CD8-positive, alpha-beta memory T cell (primary cell): ENCODE measurements around the gene PDLIM4. TPM values are rescaled to one million over a fixed set of nuclear protein-coding genes. Genes with fewer than 3 reads are reported as not detected.
A peak's percentile ranks its signal among the peaks of the same experiment; 100 is the strongest.

ENCODE experiments used
- CTCF ChIA-PET: fragments of 350-600 bp; sonication (Branson Sonifier 250); formaldehyde crosslinking; loops from one replicate; lab custom pipeline; 2021; ENCODE audit warnings: antibody characterized with exemption; lab: Charles Lee
- POLR2A ChIA-PET: fragments of 350-600 bp; sonication (Branson Sonifier 250); formaldehyde crosslinking; loops from one replicate; lab custom pipeline; 2021; ENCODE audit warnings: antibody characterized with exemption; lab: Charles Lee
- DNase-seq, 5 donors: peaks; one replicate each; pipeline versions ENCODE4 v3.0.0 to v3.0.0-alpha.2; 2020 to 2022; ENCODE audit warnings: mixed read lengths in 1 of 5
- H3K27ac ChIP-seq: one replicate; pipeline ENCODE4 v1.7.0; 2013; ENCODE audit warnings: low read depth, mild to moderate bottlenecking, low read length, moderate library complexity
- H3K27me3 ChIP-seq: 2 replicates; pipeline ENCODE4 v1.7.0; 2013; ENCODE audit warnings: low read length, mild to moderate bottlenecking; ENCODE audit not compliant: insufficient read depth, poor library complexity, severe bottlenecking
- H3K36me3 ChIP-seq: 2 replicates; pipeline ENCODE4 v1.7.0; 2013; ENCODE audit warnings: mild to moderate bottlenecking, low read length, moderate library complexity; ENCODE audit not compliant: insufficient read depth
- H3K4me1 ChIP-seq: 2 replicates; pipeline ENCODE4 v1.7.0; 2013; ENCODE audit warnings: mild to moderate bottlenecking, low read length, moderate library complexity; ENCODE audit not compliant: insufficient read depth
- H3K4me3 ChIP-seq: 2 replicates; pipeline ENCODE4 v1.7.0; 2013; ENCODE audit warnings: mild to moderate bottlenecking, low read length
- H3K9me3 ChIP-seq: 2 replicates; pipeline ENCODE4 v1.7.0; 2013; ENCODE audit warnings: mild to moderate bottlenecking, low read length
- H3K27ac Mint-ChIP-seq, 8 donors: one replicate each; pipeline ENCODE4 v1.8.0; 2020 to 2021; ENCODE audit warnings: mixed read lengths in 8 of 8, mild to moderate bottlenecking in 6 of 8, inconsistent platforms in 3 of 8, moderate library complexity in 3 of 8
- H3K27me3 Mint-ChIP-seq, 2 donors: one replicate each; pipeline ENCODE4 v1.8.0; 2020 to 2021; ENCODE audit warnings: mixed read lengths in 2 of 2, mild to moderate bottlenecking in 1 of 2, moderate library complexity in 1 of 2
- H3K36me3 Mint-ChIP-seq, 3 donors: one replicate each; pipeline ENCODE4 v1.8.0; 2020 to 2021; ENCODE audit warnings: mixed read lengths in 3 of 3, inconsistent platforms in 1 of 3, mild to moderate bottlenecking in 1 of 3
- H3K4me1 Mint-ChIP-seq, 3 donors: one replicate each; pipeline ENCODE4 v1.8.0; 2020 to 2021; ENCODE audit warnings: mixed read lengths in 3 of 3, inconsistent platforms in 1 of 3, mild to moderate bottlenecking in 1 of 3
- H3K4me3 Mint-ChIP-seq, 7 donors: one replicate each; pipeline ENCODE4 v1.8.0; 2020 to 2021; ENCODE audit warnings: mixed read lengths in 7 of 7, mild to moderate bottlenecking in 6 of 7, moderate library complexity in 4 of 7, inconsistent platforms in 2 of 7
- H3K9me3 Mint-ChIP-seq, 5 donors: one replicate each; pipeline ENCODE4 v1.8.0; 2020 to 2022; ENCODE audit warnings: mixed read lengths in 5 of 5, mild to moderate bottlenecking in 3 of 5, moderate library complexity in 2 of 5, inconsistent platforms in 1 of 5
- polyA plus RNA-seq: library from polyadenylated mRNA; unstranded; fragments of 300-500 nt; fragmentation: Illumina TruSeq; gene quantifications from one replicate; pipeline ENCODE4 v1.2.3, GENCODE V29; 2021
- total RNA-seq, 2 experiments: library from RNA; stranded (reverse); gene quantifications; one replicate each; pipeline ENCODE4 v1.2.3, GENCODE V29; 2021

PDLIM4 gene
- total and polyA plus RNA-seq, 3 experiments from 2014 or later, result 0.39 to 1.4 TPM; not detected in 1

DNA sequence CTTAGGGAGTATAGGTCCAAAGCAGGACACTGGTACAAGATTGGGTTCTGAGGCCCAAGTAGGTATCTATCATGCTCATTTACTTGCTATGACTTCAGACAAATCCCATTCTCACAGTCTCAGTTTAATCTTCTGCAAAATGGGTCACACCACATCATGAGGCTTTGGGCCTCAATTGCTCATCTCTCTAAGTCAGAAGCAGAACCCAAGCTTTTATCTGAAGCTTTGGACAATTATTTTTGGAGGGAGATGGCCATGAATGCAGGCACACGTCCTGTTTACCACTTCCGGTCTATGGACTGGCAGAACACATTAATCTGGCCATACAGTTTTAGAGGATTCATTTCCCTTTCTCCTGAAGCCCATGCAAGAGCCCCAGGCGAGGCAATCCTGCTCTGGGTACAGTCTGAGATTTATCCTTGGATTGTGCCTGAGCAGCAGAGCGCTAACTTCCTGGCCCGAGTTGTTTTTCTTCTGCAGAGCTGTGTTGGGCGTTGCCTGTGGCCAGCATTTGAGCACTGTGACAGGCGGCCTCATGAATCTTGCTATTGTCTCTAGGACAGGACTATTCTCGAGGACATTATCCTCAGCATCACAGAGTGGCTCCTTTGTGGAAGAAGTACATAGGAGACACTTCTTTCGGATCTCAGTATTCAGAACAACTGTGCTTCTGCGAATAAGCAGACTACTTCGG lies 52.8 kb downstream of the PDLIM4 start:
- Histone ChIP-seq H3K27ac (no peak overlapping the region), H3K36me3 (no peaks in the 10 kb centered on the region), H3K27me3 (no peaks in the 10 kb centered on the region), H3K9me3 (peaks cover 5% of the 10 kb centered on the region), H3K4me1 (no peaks in the 10 kb centered on the region), H3K4me3 (no peak overlapping the region)
- H3K4me3 Mint-ChIP-seq, result no peak overlapping the region
- H3K4me1 Mint-ChIP-seq, result no peaks in the 10 kb centered on the region
- POLR2A ChIA-PET, result no interaction called here
- H3K36me3 Mint-ChIP-seq, result peaks cover under 1 to 3% (median 2%) of the 10 kb centered on the region in 3 donors
- no peak for DNase-seq
- peak overlapping the region in 1 of 8 donors; percentile 27 for H3K27ac Mint-ChIP-seq
- CTCF ChIA-PET, result interaction anchor here (1.0 kb wide), 1 partner anchor 11 kb away, joined by 3 read pairs; no protein-coding TSS in a partner anchor
- H3K9me3 Mint-ChIP-seq, result peaks cover 0 to 2% (median 1%) of the 10 kb centered on the region in 5 donors
- H3K27me3 Mint-ChIP-seq, result peaks cover 0 to 2% of the 10 kb centered on the region in 2 donors

DNA sequence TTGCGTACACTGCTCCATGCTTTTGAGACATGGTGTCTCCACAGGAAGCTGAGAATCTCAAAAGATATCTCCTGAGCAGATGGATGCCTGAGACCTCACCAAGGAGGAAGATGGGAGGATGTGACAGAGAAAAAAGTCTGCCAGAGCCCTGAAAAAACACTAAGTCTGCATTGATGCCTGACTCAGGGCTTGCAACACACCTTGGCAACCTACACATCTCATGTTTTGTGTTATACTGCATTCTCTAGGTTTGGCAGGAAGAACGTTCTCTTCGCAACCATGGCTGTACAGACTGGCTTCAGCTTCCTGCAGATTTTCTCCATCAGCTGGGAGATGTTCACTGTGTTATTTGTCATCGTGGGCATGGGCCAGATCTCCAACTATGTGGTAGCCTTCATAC lies 55.9 kb downstream of the PDLIM4 start:
- ChIA-PET CTCF (interaction anchor here (1.1 kb wide), 1 partner anchor 516 kb away, joined by 3 read pairs; no protein-coding TSS in a partner anchor), POLR2A (no interaction called here)
- Histone ChIP-seq H3K4me3 (no peak overlapping the region), H3K9me3 (no peaks in the 10 kb centered on the region), H3K27me3 (no peaks in the 10 kb centered on the region), H3K36me3 (no peaks in the 10 kb centered on the region), H3K4me1 (no peaks in the 10 kb centered on the region), H3K27ac (no peak overlapping the region)
- Mint-ChIP-seq H3K4me3 (no peak overlapping the region), H3K9me3 (no peaks in the 10 kb centered on the region), H3K27me3 (peaks cover 0 to 2% of the 10 kb centered on the region in 2 donors), H3K27ac (no peak overlapping the region), H3K4me1 (no peaks in the 10 kb centered on the region), H3K36me3 (peaks cover 0 to 3% (median 0%) of the 10 kb centered on the region in 3 donors)
- DNase-seq, result no peak

DNA sequence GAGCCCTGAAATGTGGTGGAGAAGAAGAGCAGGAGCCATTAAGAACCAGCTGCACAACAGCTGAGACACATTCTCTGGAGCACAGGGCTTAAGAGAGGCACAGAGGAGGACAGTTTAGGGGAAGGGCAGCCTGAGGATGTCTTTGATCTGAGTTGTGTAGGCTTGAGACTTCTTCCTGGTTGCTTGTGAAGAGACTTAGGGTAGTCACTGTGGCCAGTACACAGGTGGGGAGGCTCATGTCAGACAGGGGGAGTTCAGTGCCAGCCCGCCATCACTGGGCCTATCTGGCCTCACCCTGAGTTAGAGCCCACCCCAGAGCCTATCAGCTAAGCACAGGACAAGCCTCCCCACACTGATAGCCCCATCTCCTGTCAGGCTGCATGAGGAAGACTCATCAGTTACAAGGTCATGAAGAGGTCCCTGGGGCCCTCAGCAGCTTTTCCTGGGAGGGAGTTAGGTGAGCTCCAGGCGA lies 56.5 kb downstream of the PDLIM4 start:
- CTCF ChIA-PET, result interaction anchor here (1.1 kb wide), 1 partner anchor 515 kb away, joined by 3 read pairs; no protein-coding TSS in a partner anchor
- no peaks in the 10 kb centered on the region for H3K4me1 ChIP-seq

DNA sequence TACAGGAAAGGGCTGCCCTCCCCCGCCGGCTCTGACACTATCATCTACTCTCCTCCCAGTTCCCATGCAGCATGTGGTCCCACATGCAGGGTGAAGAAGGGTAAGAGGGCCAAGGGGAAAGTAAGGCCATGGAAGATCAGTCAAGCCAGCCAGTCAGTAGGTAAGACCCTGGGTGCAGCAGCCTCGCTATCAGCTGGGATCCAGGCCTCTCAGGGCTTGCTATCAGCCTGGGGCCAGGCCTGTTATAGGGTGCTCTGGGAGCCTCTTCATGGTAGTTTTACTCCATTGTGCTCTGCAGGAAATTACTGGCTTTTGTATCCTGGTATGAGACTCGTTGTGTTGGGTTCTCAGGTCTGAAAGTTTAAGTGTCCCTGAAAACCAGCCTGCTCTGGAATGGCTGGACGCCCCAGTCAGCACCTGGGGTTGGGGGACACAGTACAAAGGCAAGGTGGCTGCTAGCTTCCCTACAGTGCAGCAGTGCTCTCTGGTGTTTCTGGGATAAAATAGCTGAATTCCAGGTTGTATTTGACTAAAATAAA lies 58.1 kb downstream of the PDLIM4 start:
- DNase-seq, result no peak
- Histone ChIP-seq H3K27ac (peak overlapping the region; percentile 24), H3K4me1 (no peaks in the 10 kb centered on the region), H3K4me3 (no peak overlapping the region), H3K27me3 (no peaks in the 10 kb centered on the region), H3K9me3 (no peaks in the 10 kb centered on the region), H3K36me3 (no peaks in the 10 kb centered on the region)
- no peaks in the 10 kb centered on the region for H3K4me1 Mint-ChIP-seq
- H3K36me3 Mint-ChIP-seq, result peaks cover 0 to 6% (median 0%) of the 10 kb centered on the region in 3 donors
- no peak overlapping the region for H3K4me3 Mint-ChIP-seq
- no peaks in the 10 kb centered on the region for H3K9me3 Mint-ChIP-seq
- ChIA-PET POLR2A (no interaction called here), CTCF (no interaction called here)
- no peak overlapping the region for H3K27ac Mint-ChIP-seq
- H3K27me3 Mint-ChIP-seq, result peaks cover 0 to 2% of the 10 kb centered on the region in 2 donors

More for the DNA sequence above, 56.5 kb downstream of the PDLIM4 start:
- Histone ChIP-seq H3K9me3 (no peaks in the 10 kb centered on the region), H3K4me3 (no peak overlapping the region), H3K27me3 (no peaks in the 10 kb centered on the region), H3K27ac (peak overlapping the region; percentile 44), H3K36me3 (no peaks in the 10 kb centered on the region)
- Mint-ChIP-seq H3K27me3 (peaks cover 0 to 2% of the 10 kb centered on the region in 2 donors), H3K4me3 (no peak overlapping the region), H3K4me1 (no peaks in the 10 kb centered on the region), H3K9me3 (no peaks in the 10 kb centered on the region), H3K36me3 (peaks cover 0 to 3% (median 0%) of the 10 kb centered on the region in 3 donors), H3K27ac (peak overlapping the region in 1 of 8 donors; percentile 93)
- no peak for DNase-seq
- POLR2A ChIA-PET, result no interaction called here

DNA sequence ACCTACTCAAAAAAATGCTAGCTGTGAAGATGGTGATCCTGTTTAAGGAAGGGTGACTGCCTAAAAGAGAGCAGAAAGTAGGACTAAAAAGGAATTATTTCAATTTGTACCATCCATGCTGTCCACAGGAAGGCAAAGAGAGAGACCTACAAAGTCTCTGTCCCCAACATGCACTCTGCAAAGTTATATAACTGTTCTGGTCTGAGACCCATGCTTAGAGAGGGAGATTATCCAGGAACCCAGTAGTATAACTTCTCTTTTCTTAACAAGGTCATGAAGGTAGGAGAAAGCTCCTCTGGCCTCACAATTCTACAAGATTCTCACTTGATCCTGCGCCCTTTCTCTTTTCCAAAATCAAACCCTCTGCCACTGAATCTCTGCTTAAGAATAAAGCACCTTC lies 62.5 kb downstream of the PDLIM4 start:
- DNase-seq, result no peak
- H3K27me3 ChIP-seq, result no peaks in the 10 kb centered on the region
- Mint-ChIP-seq H3K4me1 (no peaks in the 10 kb centered on the region), H3K27ac (no peak overlapping the region), H3K36me3 (peaks cover 0 to 4% (median 1%) of the 10 kb centered on the region in 3 donors), H3K9me3 (no peaks in the 10 kb centered on the region), H3K27me3 (no peaks in the 10 kb centered on the region), H3K4me3 (no peak overlapping the region)
- ChIA-PET CTCF (no interaction called here), POLR2A (no interaction called here)
- H3K4me3 ChIP-seq, result no peak overlapping the region
- no peaks in the 10 kb centered on the region for H3K9me3 ChIP-seq
- no peaks in the 10 kb centered on the region for H3K36me3 ChIP-seq
- no peak overlapping the region for H3K27ac ChIP-seq
- no peaks in the 10 kb centered on the region for H3K4me1 ChIP-seq

DNA sequence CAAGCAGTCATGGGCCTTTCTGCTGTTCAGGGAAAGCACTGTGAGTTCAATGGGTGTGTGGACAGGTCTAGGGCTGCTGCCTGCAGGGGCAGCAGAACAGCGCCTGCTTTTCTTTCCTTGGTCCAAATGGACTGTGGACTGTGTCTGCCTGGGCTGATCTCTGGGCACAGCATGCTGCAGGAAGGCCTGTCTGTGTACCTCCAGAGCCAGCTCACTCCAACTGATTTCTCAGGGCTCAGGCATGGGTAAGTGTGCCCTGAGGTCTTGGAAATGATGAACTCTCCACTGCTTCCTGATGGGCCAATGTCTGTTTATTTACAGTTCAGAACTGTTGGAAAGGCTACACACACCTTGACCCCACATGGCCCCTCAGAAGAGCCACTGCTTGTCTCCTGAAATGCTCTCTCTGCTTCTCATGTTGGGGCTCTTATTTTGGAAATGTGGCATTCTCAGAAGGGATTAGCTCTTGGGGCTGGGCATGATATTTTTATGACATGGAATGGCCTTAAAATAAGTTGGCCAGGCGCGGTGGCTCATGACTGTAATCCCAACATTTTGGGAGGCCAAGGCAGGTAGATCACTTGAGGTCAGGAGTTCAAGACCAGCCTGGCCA lies 63.7 kb downstream of the PDLIM4 start:
- Mint-ChIP-seq H3K36me3 (peaks cover 0 to 4% (median 1%) of the 10 kb centered on the region in 3 donors), H3K4me1 (no peaks in the 10 kb centered on the region), H3K27me3 (no peaks in the 10 kb centered on the region), H3K27ac (peak overlapping the region in 1 of 8 donors; percentile 49), H3K4me3 (no peak overlapping the region), H3K9me3 (no peaks in the 10 kb centered on the region)
- POLR2A ChIA-PET, result no interaction called here
- no peaks in the 10 kb centered on the region for H3K27me3 ChIP-seq
- no peaks in the 10 kb centered on the region for H3K36me3 ChIP-seq
- CTCF ChIA-PET, result interaction anchor here (1.0 kb wide), 1 partner anchor 10 kb away, joined by 3 read pairs; no protein-coding TSS in a partner anchor
- H3K9me3 ChIP-seq, result no peaks in the 10 kb centered on the region
- no peaks in the 10 kb centered on the region for H3K4me1 ChIP-seq
- no peak for DNase-seq
- H3K4me3 ChIP-seq, result no peak overlapping the region
- H3K27ac ChIP-seq, result no peak overlapping the region

DNA sequence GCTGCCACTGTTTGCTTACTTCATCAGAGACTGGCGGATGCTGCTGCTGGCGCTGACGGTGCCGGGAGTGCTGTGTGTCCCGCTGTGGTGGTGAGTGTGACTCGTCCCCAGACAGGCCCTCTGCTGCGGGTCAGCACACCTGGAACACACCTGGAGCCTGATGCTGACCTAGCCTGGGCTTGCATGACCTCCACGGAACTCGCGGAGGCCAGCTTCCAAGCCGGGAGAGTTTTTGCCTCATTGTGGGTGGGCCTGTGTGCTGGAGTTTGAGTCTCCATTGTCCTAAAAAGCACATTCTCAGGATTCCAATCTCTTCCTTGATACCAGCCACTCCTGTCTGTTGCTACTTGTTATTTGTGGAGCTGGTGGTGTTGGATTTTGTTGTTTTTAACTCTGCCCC lies 64.8 kb downstream of the PDLIM4 start:
- H3K36me3 Mint-ChIP-seq, result peaks cover 0 to 4% (median 1%) of the 10 kb centered on the region in 3 donors
- ChIA-PET CTCF (interaction anchor here (1.0 to 1.3 kb wide), 2 partner anchors 11 to 12 kb away, joined by 3 to 4 read pairs; no protein-coding TSS in a partner anchor), POLR2A (no interaction called here)
- Histone ChIP-seq H3K4me3 (no peak overlapping the region), H3K27ac (no peak overlapping the region), H3K27me3 (no peaks in the 10 kb centered on the region), H3K36me3 (no peaks in the 10 kb centered on the region), H3K9me3 (no peaks in the 10 kb centered on the region), H3K4me1 (no peaks in the 10 kb centered on the region)
- H3K27ac Mint-ChIP-seq, result no peak overlapping the region
- H3K9me3 Mint-ChIP-seq, result no peaks in the 10 kb centered on the region
- H3K4me3 Mint-ChIP-seq, result no peak overlapping the region
- H3K4me1 Mint-ChIP-seq, result no peaks in the 10 kb centered on the region
- H3K27me3 Mint-ChIP-seq, result no peaks in the 10 kb centered on the region
- DNase-seq, result no peak
